Glutamatergic neuron (in vitro differentiated cells): Measurements from ENCODE around the gene PEPD. TPM values are rescaled to one million over a fixed set of nuclear protein-coding genes. Genes with fewer than 3 reads are reported as not detected.
"Not testable (repeated sequence)": the region's sequence is repeated elsewhere in the genome, so short reads cannot be mapped to it uniquely, and the experiment has no call there.

Experiments
- DNase-seq: peaks from one replicate; pipeline ENCODE4 v3.0.0; 2022
- H3K27ac Mint-ChIP-seq: one replicate; pipeline ENCODE4 v1.8.0; 2020; ENCODE audit warnings: mild to moderate bottlenecking, mixed read lengths, inconsistent platforms; ENCODE audit not compliant: unreplicated experiment
- H3K27me3 Mint-ChIP-seq: one replicate; pipeline ENCODE4 v1.8.0; 2020; ENCODE audit warnings: mild to moderate bottlenecking, moderate library complexity, mixed read lengths, inconsistent platforms; ENCODE audit not compliant: unreplicated experiment
- H3K36me3 Mint-ChIP-seq: one replicate; pipeline ENCODE4 v1.8.0; 2020; ENCODE audit warnings: mild to moderate bottlenecking, mixed read lengths, inconsistent platforms; ENCODE audit not compliant: unreplicated experiment
- H3K4me1 Mint-ChIP-seq: one replicate; pipeline ENCODE4 v1.8.0; 2020; ENCODE audit warnings: mild to moderate bottlenecking, low read depth, mixed read lengths, inconsistent platforms; ENCODE audit not compliant: unreplicated experiment
- H3K4me3 Mint-ChIP-seq: one replicate; pipeline ENCODE4 v1.8.0; 2020; ENCODE audit warnings: mild to moderate bottlenecking, mixed read lengths, inconsistent platforms; ENCODE audit not compliant: unreplicated experiment
- H3K9me3 Mint-ChIP-seq: one replicate; pipeline ENCODE4 v1.8.0; 2020; ENCODE audit warnings: mild to moderate bottlenecking, moderate library complexity, mixed read lengths, inconsistent platforms; ENCODE audit not compliant: unreplicated experiment
- total RNA-seq: library from RNA; stranded (reverse); fragmentation: NEBNext Ultra II Directional; extraction: Animal tissue kit (Norgen Biotek cat#: 25700); gene quantifications from one replicate; pipeline ENCODE4 v1.2.1, GENCODE V29; 2021; ENCODE audit not compliant: unreplicated experiment
- TF ChIP-seq, protein P1 (sequence below): fragments of 200-600 bp; sonication (generic); IDR thresholded peaks from one replicate; pipeline ENCODE4 v1.5.0; 2021; ENCODE audit not compliant: partially characterized antibody, unreplicated experiment

PEPD gene
- total RNA-seq, 1 donor from 2014 or later, result 93.3 TPM

DNA sequence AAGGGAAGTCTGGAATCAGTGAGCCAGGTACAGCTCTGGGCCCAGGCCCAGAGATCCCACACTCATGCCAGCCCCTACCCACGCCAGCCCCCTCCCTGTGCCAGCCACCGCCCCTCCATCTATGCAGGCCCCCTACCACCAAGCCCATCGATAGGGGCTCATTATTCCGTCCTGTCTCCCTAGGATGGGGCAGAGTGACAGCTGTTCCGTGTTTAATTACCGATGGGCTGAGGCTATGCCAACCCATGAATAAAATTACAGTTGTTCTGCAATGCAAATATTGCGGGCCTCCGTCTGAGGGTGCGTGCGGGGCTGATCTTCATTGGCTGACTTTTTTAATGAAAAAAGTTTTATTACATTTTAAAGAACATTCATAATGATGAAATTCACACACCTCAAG is 35.6 kb upstream of the PEPD start:
- Mint-ChIP-seq H3K4me3 (no peak overlapping the region), H3K27me3 (peaks cover 13% of the 10 kb centered on the region), H3K27ac (no peak overlapping the region), H3K4me1 (no peaks in the 10 kb centered on the region), H3K9me3 (no peaks in the 10 kb centered on the region), H3K36me3 (no peaks in the 10 kb centered on the region)
- TF ChIP-seq, protein P1, sequence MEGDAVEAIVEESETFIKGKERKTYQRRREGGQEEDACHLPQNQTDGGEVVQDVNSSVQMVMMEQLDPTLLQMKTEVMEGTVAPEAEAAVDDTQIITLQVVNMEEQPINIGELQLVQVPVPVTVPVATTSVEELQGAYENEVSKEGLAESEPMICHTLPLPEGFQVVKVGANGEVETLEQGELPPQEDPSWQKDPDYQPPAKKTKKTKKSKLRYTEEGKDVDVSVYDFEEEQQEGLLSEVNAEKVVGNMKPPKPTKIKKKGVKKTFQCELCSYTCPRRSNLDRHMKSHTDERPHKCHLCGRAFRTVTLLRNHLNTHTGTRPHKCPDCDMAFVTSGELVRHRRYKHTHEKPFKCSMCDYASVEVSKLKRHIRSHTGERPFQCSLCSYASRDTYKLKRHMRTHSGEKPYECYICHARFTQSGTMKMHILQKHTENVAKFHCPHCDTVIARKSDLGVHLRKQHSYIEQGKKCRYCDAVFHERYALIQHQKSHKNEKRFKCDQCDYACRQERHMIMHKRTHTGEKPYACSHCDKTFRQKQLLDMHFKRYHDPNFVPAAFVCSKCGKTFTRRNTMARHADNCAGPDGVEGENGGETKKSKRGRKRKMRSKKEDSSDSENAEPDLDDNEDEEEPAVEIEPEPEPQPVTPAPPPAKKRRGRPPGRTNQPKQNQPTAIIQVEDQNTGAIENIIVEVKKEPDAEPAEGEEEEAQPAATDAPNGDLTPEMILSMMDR, result no peak
- no peak for DNase-seq

- peaks cover 11% of the 10 kb centered on the region for H3K27me3 Mint-ChIP-seq
- H3K9me3 Mint-ChIP-seq, result no peaks in the 10 kb centered on the region
- no peak overlapping the region for H3K4me3 Mint-ChIP-seq
- DNase-seq, result no peak
- no peak overlapping the region for H3K27ac Mint-ChIP-seq
- no peaks in the 10 kb centered on the region for H3K4me1 Mint-ChIP-seq
- no peaks in the 10 kb centered on the region for H3K36me3 Mint-ChIP-seq
- TF ChIP-seq, protein P1, result no peak
These were observed 34.7 kb upstream of the PEPD start for GRCh38 chr19:33556261-33556660.

- not testable (repeated sequence) for DNase-seq, H3K36me3 Mint-ChIP-seq, H3K4me3 Mint-ChIP-seq, H3K27ac Mint-ChIP-seq, H3K4me1 Mint-ChIP-seq, H3K9me3 Mint-ChIP-seq
- H3K27me3 Mint-ChIP-seq, result peaks cover 11% of the 10 kb centered on the region
These were observed 34.1 kb upstream of the PEPD start for GRCh38 chr19:33555726-33556125.

DNA sequence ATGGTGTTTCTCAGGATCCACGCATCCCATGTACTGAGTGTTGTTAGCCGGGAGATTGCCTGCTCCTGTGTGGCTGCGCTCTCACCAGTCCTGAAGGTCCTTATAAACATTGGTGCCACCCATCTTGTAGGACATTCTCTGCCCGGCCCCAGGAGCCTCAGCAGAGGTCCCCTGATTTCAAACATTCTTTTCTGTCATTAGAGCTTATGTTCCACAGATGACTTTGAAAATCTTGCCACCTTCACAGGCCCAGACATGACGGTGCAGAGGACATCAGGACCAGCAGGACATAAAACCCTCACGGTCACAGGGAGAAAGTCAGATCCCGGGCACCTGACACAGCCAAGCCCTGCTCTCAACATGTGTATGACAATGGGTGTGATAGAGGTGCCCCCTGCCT is 33.2 kb upstream of the PEPD start:
- Mint-ChIP-seq H3K4me3 (no peak overlapping the region), H3K36me3 (no peaks in the 10 kb centered on the region), H3K9me3 (no peaks in the 10 kb centered on the region), H3K4me1 (no peaks in the 10 kb centered on the region), H3K27me3 (peaks cover 14% of the 10 kb centered on the region), H3K27ac (no peak overlapping the region)
- TF ChIP-seq, protein P1, result no peak
- no peak for DNase-seq

DNA sequence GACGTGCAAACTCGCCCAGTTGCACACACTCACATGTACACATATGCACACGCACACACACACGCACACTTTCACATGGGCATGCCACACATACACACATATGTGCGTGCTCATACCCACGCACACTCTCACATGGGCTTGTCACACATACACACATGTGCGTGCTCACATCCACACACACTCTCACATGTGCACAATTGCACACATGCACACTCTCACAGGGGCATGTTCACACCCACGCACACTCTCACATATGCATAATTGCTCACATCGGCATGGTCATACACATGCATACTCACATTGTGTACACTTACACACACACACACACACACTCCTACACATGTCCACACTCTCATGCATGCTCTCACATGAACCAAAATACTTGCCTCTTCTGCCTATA is 32.8 kb upstream of the PEPD start:
- Mint-ChIP-seq H3K4me1 (peaks cover under 1% of the 10 kb centered on the region), H3K36me3 (no peaks in the 10 kb centered on the region), H3K9me3 (no peaks in the 10 kb centered on the region), H3K27me3 (peaks cover 13% of the 10 kb centered on the region), H3K4me3 (no peak overlapping the region), H3K27ac (no peak overlapping the region)
- TF ChIP-seq, protein P1, result no peak
- DNase-seq, result no peak
